Activated CD4-positive, alpha-beta T cell treated with anti-CD3 and anti-CD28 coated beads for 24 hours (primary cell): ENCODE measurements around the gene PDLIM7.
A peak's percentile ranks its signal among the peaks of the same experiment; 100 is the strongest.

ENCODE experiments used
- DNase-seq, 2 donors: peaks; one replicate each; pipeline ENCODE4 v3.0.0-alpha.2; 2020; ENCODE audit warnings: low read depth in 2 of 2

Gene PDLIM7

GRCh38 chr5:177507596-177508220 is 10.3 kb upstream of the PDLIM7 start:
- no peak for DNase-seq

DNA sequence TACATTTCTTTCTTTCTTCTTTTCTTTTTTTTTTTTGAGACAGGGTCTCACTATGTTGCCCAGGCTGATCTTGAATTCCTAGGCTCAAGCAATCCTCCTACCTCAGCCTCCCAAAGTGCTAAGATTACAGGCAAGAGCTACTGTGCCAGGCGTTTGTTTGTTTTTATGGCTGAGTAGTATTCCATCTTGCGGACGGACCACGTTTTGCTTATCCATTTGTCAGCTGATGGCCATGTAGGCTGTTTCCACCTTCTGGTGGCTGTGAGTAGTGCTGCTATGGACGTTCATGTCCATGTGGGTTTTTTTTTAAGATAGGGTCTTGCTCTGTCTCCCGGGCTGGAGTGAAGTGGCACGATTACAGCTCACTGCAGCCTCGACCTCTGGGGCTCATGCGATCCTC is 9.8 kb upstream of the PDLIM7 start:
- no peak for DNase-seq

DNA sequence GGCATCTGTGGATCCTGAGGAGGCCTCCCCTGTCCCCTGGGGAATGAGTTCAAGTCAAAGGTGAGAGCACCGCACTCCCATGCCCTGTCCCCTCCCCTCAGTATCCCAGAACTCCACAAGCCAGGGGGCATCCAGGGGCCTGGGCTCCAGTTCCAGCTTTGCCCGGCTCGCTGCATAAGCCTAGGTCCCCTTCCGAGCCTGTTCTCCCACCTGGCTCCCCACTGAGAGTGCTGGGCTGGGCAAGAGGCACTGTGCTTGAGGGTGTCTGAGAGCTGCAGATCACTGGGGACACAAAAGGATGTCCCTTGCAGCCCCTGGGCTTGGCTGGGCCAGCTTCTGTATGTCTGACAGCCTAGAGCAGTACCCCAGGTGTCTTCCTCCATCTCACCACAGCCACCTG is 7.7 kb upstream of the PDLIM7 start:
- DNase-seq, result no peak

- no peak for DNase-seq
Measured at GRCh38 chr5:177504086-177505056, 7.0 kb upstream of the PDLIM7 start.

- no peak for DNase-seq
Measured at GRCh38 chr5:177503351-177504085, 6.1 kb upstream of the PDLIM7 start.

GRCh38 chr5:177502886-177503285 is 5.5 kb upstream of the PDLIM7 start:
- no peak for DNase-seq

DNA sequence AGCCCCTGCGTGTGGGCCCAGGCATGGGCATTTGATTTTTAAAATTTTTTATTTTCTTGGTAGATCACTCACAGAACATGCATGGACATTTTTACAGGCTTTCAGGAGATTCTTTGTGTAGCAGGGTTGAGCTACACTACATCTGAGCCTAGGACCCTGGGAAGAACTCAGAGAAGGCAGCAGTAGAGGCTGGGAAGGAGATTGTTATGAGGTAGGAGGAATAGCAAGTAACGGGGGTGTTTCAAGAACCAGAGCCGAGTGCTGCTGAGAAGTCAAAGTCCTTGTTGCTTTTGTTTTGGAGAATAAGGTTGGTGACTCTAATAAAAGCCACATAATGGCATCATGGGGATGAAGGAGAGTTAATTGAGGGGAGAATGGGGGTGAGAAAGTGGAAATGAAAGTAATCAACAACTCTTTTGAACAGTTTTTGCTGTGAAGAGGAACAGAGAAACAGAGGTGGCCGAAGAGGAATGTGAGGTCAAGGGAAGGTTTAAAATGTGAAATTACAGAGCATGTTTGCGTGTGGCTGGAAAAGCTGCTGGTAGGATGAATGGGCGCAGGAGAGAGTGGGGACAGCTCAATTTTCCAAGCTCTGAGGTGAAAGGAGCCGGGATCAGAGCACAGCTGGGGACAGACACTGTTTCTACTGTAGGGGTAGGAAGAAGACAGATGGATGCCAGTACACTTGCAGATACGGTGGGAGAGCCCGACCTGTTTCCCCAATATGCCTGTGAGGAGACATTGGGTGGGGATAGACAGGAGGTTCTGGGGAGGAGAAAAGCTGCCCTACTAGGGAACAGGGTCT is 4.7 kb upstream of the PDLIM7 start:
- no peak for DNase-seq

- peak; percentile 89 to 90 for DNase-seq
Measured at GRCh38 chr5:177500685-177501522, 3.5 kb upstream of the PDLIM7 start.

DNA sequence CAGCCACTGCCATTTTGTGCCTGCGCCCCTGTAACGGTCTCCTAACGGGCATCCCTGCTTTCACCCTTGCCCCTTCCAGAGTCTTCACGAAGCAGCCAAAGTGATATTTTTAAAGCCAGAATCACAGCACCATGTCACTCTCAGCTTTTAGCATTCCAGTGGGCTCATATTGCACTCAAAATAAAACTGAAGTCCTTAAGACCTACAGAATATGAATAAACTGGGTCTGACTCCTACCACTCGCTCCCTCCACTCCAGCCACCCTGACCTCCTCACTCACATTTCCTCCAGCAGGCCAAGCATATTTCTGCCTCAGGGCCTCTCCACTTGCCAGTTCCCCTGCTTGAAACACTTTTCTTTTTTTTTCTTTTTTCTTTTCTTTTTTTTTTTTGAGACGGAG is 2.4 kb upstream of the PDLIM7 start:
- DNase-seq, result no peak

DNA sequence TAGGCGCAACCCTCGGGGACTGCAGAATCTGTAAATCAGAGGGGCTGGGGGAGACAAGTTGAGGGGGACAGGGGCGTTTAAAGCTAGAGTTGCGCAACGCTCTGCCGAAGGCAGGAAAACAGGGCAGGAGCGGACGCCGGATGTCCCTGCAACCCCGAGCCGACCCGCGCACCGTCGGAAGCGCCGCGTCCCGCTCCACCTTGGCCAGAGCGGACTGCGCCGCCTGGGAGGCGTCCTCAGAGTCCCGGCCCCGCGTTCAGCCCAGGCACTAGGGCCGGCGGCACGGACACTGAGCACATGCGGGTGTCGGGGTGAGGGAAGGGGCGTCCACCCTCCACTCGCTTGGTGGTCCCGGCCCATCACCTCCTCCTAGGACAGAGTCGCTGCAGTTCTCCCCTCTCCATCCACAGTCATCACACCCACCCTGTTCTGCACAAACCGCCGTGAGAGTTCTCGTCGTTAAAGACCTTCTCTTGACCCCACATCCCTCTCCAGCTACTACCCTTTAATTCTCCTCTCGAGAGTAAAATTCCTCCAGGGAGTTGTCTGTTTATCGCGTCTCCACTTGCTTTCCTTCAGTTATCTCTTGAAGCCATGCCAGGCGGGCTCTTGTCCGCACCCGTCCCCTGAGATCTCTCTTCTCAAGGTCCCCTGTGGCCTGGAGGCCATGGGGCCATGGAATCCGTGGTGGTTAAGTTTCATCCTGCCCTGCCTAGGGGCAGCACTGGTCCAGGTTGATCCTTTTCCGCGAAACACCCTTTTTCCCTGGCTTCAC is 796 bp upstream of the PDLIM7 start:
- no peak for DNase-seq

GRCh38 chr5:177496727-177497291 is 595 bp downstream of the PDLIM7 start:
- DNase-seq, result no peak

DNA sequence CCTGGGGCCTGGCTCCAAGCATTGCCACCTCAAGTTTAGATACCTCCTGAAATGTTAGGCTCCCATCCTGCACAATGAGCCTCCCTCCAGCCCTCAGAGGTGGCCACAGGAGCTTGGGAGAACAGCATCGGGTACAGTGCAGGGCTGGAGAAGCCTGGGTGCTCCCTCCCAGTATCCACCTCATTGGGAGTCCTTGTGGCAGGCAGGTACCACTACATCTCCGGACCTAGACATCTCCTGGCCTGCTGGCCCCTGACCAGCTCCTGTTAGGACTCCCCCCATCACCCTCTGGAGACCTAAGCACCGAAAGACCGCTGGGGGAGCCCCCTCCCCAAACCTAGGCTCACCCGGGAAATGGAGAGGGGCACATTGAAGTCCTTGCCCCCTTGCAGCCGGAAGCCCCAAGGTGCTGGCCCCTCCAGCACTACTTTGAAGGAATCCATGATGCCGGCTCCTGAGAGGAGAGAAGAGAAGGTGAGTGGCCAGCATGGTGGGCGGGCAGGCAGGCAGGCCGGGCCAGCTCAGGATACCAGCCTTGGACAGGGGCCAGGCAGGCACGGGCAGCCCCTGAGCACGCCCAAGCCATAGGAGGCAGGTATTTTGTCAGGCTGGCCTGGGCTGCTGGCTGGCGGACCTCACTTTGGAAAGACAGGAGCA is 1.2 kb downstream of the PDLIM7 start:
- DNase-seq, result no peak

- DNase-seq, result no peak
Measured at GRCh38 chr5:177495243-177496060, 2.0 kb downstream of the PDLIM7 start.

- DNase-seq, result no peak
Measured at GRCh38 chr5:177494346-177495195, 2.8 kb downstream of the PDLIM7 start.

DNA sequence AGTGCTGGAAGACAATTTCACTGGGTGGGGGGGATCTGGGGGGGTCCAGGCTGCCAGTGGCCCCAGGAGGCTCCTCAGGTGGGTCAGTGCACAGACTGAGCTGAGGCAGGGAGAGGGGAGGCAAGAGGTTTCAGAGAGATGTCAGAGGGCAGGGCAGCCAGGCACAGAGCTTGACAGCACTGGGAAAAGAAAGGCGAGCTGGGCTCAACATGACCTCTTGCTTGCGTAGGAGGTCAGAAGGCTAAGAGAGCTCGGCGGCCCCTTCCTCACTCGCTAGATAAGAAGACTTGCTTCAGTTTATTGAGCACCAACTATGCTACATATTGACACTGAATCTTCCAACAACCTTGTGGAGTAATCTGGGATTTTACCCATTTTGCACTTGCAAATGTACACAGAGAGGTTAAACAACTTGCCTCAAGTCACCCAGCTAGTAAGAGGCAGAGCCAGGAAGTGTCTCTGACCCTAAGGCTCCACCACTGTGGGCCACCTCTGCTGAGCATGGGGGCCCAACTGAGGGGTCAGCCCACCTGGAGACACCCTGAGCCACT is 3.5 kb downstream of the PDLIM7 start:
- no peak for DNase-seq

GRCh38 chr5:177492841-177493240 is 4.6 kb downstream of the PDLIM7 start:
- no peak for DNase-seq
